ENCODE data around the gene ARPC5L. TPM values are rescaled to one million over a fixed set of nuclear protein-coding genes. Genes with fewer than 3 reads are reported as not detected.

Gene ARPC5L
- total RNA-seq, 6 donors from 2014 or later = 17.8 to 45.9 (median 34.4) TPM

GRCh38 chr9:124899845-124900244 is 37.9 kb downstream of the ARPC5L start:
- WGBS, 2 donors = 90 to 95% methylated on average over 7 to 9 of the region's 9 CpGs
- TF ChIP-seq EP300 (IDR thresholded peaks at IDR 0.05) (no peak), CTCF (IDR thresholded peaks at IDR 0.05) (no peak), POLR2A (IDR thresholded peaks at IDR 0.05) (no peak)
- Histone ChIP-seq H3K4me3 (no peak overlapping the region), H3K4me1 (no peaks in the 10 kb centered on the region), H3K27me3 (no peaks in the 10 kb centered on the region), H3K27ac (no peak overlapping the region), H3K36me3 (peaks cover 15 to 72% (median 45%) of the 10 kb centered on the region in 4 donors), H3K9me3 (no peaks in the 10 kb centered on the region)
- ATAC-seq (ENCODE audit: low FRiP score in 2 of 2) (no peak), DNase-seq (no peak)

- DNase-seq (no peak), ATAC-seq (ENCODE audit: low FRiP score in 2 of 2) (no peak)
- no peaks in the 10 kb centered on the region for H3K27me3 ChIP-seq
- 57 to 61% methylated on average over 1 of the region's 1 CpG for WGBS, 2 donors
- no peaks in the 10 kb centered on the region for H3K4me1 ChIP-seq
- TF ChIP-seq EP300 (IDR thresholded peaks at IDR 0.05) (no peak), POLR2AphosphoS5 (IDR thresholded peaks at IDR 0.05) (no peak), CTCF (IDR thresholded peaks at IDR 0.05) (no peak), POLR2A (IDR thresholded peaks at IDR 0.05) (no peak)
- H3K9me3 ChIP-seq = no peaks in the 10 kb centered on the region
- H3K27ac ChIP-seq = no peak overlapping the region
- H3K36me3 ChIP-seq = peaks cover 10 to 70% (median 42%) of the 10 kb centered on the region in 4 donors
- H3K4me3 ChIP-seq = no peak overlapping the region
Observed at GRCh38 chr9:124906966-124907365, 45.0 kb downstream of the ARPC5L start.

- peaks cover 10 to 75% (median 47%) of the 10 kb centered on the region in 4 donors for H3K36me3 ChIP-seq
- DNase-seq (no peak), ATAC-seq (ENCODE audit: low FRiP score in 2 of 2) (no peak)
- no peak overlapping the region for H3K27ac ChIP-seq
- H3K4me3 ChIP-seq = no peak overlapping the region
- H3K4me1 ChIP-seq = no peaks in the 10 kb centered on the region
- WGBS, 2 donors = 88 to 89% methylated on average over 2 of the region's 2 CpGs
- TF ChIP-seq POLR2A (IDR thresholded peaks at IDR 0.05) = no peak
- no peak for TF ChIP-seq CTCF (IDR thresholded peaks at IDR 0.05)
- TF ChIP-seq EP300 (IDR thresholded peaks at IDR 0.05) = no peak
- TF ChIP-seq POLR2AphosphoS5 (IDR thresholded peaks at IDR 0.05) = no peak
- H3K27me3 ChIP-seq = no peaks in the 10 kb centered on the region
- no peaks in the 10 kb centered on the region for H3K9me3 ChIP-seq
Observed at GRCh38 chr9:124908098-124908497, 46.2 kb downstream of the ARPC5L start.

- TF ChIP-seq EP300 (IDR thresholded peaks at IDR 0.05) = no peak
- TF ChIP-seq POLR2AphosphoS5 (IDR thresholded peaks at IDR 0.05) = no peak
- TF ChIP-seq POLR2A (IDR thresholded peaks at IDR 0.05) = no peak
- TF ChIP-seq CTCF (IDR thresholded peaks at IDR 0.05) = no peak
- no peaks in the 10 kb centered on the region for H3K27me3 ChIP-seq
- peaks cover 10 to 76% (median 51%) of the 10 kb centered on the region in 4 donors for H3K36me3 ChIP-seq
- no peak for ATAC-seq (ENCODE audit: low FRiP score in 2 of 2)
- DNase-seq = no peak
- H3K9me3 ChIP-seq = no peaks in the 10 kb centered on the region
- H3K4me1 ChIP-seq = no peaks in the 10 kb centered on the region
- WGBS, 2 donors = 90 to 95% methylated on average over 1 of the region's 1 CpG
- H3K27ac ChIP-seq = no peak overlapping the region
- H3K4me3 ChIP-seq = no peak overlapping the region
Observed at GRCh38 chr9:124911766-124912165, 49.8 kb downstream of the ARPC5L start.

- H3K4me1 ChIP-seq = no peaks in the 10 kb centered on the region
- H3K27me3 ChIP-seq = no peaks in the 10 kb centered on the region
- ATAC-seq (ENCODE audit: low FRiP score in 2 of 2) (no peak), DNase-seq (no peak)
- H3K36me3 ChIP-seq = peaks cover 10 to 66% (median 45%) of the 10 kb centered on the region in 4 donors
- no peak for TF ChIP-seq CTCF (IDR thresholded peaks at IDR 0.05)
- TF ChIP-seq POLR2A (IDR thresholded peaks at IDR 0.05) = no peak
- TF ChIP-seq EP300 (IDR thresholded peaks at IDR 0.05) = no peak
- TF ChIP-seq POLR2AphosphoS5 (IDR thresholded peaks at IDR 0.05) = no peak
- WGBS, 2 donors = 97 to 100% methylated on average over 2 of the region's 2 CpGs
- no peak overlapping the region for H3K27ac ChIP-seq
- H3K9me3 ChIP-seq = no peaks in the 10 kb centered on the region
- H3K4me3 ChIP-seq = no peak overlapping the region
Observed at GRCh38 chr9:124913378-124913777, 51.4 kb downstream of the ARPC5L start.

Data from upper lobe of left lung (tissue), 6 donors.